ENCODE results near the gene MFRP. TPM values are rescaled to one million over a fixed set of nuclear protein-coding genes. Genes with fewer than 3 reads are reported as not detected.

The MFRP gene
- total RNA-seq, 1 donor from 2014 or later, result not detected

- H3K4me3 Mint-ChIP-seq (ENCODE audit: low read depth), result no peak overlapping the region
- H3K27me3 Mint-ChIP-seq (ENCODE audit: low read depth), result peaks cover 44% of the 10 kb centered on the region
- H3K36me3 Mint-ChIP-seq (ENCODE audit: low read depth), result peaks cover 11% of the 10 kb centered on the region
- DNase-seq (ENCODE audit: low spot score), result no peak
- no peak overlapping the region for H3K27ac Mint-ChIP-seq
- H3K9me3 Mint-ChIP-seq, result no peaks in the 10 kb centered on the region
- peaks cover 14% of the 10 kb centered on the region for H3K4me1 Mint-ChIP-seq (ENCODE audit: low read depth)
- intact Hi-C loops (cut with micrococcal nuclease), result no loop called here
These were observed 4.0 kb downstream of the MFRP start for GRCh38 chr11:119342362-119343130.

GRCh38 chr11:119342023-119342300 is 4.5 kb downstream of the MFRP start:
- no peak overlapping the region for H3K4me3 Mint-ChIP-seq (ENCODE audit: low read depth)
- H3K27ac Mint-ChIP-seq, result no peak overlapping the region
- no peaks in the 10 kb centered on the region for H3K9me3 Mint-ChIP-seq
- no peak for DNase-seq (ENCODE audit: low spot score)
- peaks cover 15% of the 10 kb centered on the region for H3K4me1 Mint-ChIP-seq (ENCODE audit: low read depth)
- peaks cover 11% of the 10 kb centered on the region for H3K36me3 Mint-ChIP-seq (ENCODE audit: low read depth)
- intact Hi-C loops (cut with micrococcal nuclease), result no loop called here
- peaks cover 40% of the 10 kb centered on the region for H3K27me3 Mint-ChIP-seq (ENCODE audit: low read depth)

GRCh38 chr11:119341222-119342022 is 5.1 kb downstream of the MFRP start:
- no peak for DNase-seq (ENCODE audit: low spot score)
- H3K9me3 Mint-ChIP-seq, result no peaks in the 10 kb centered on the region
- peaks cover 40% of the 10 kb centered on the region for H3K27me3 Mint-ChIP-seq (ENCODE audit: low read depth)
- intact Hi-C loops (cut with micrococcal nuclease), result no loop called here
- no peak overlapping the region for H3K27ac Mint-ChIP-seq
- H3K4me3 Mint-ChIP-seq (ENCODE audit: low read depth), result no peak overlapping the region
- peaks cover 12% of the 10 kb centered on the region for H3K36me3 Mint-ChIP-seq (ENCODE audit: low read depth)
- peaks cover 19% of the 10 kb centered on the region for H3K4me1 Mint-ChIP-seq (ENCODE audit: low read depth)

- no peak for DNase-seq (ENCODE audit: low spot score)
- H3K4me3 Mint-ChIP-seq (ENCODE audit: low read depth), result no peak within 1 kb of the TSS
- H3K36me3 Mint-ChIP-seq (ENCODE audit: low read depth), result peaks cover 19% of the 10 kb centered on the region
- H3K9me3 Mint-ChIP-seq, result no peaks in the 10 kb centered on the region
- H3K4me1 Mint-ChIP-seq (ENCODE audit: low read depth), result peaks cover 26% of the 10 kb centered on the region
- intact Hi-C loops (cut with micrococcal nuclease), result no loop called here
- H3K27me3 Mint-ChIP-seq (ENCODE audit: low read depth), result peaks cover 40% of the 10 kb centered on the region
- no peak within 1 kb of the TSS for H3K27ac Mint-ChIP-seq
These were observed 5.9 kb downstream of the MFRP start, which contains the start of gene C1QTNF5 for GRCh38 chr11:119340335-119341221. C1QTNF5 (minus strand) TSS chr11:119340883; CDS start chr11:119340397, 486 bp downstream.

GRCh38 chr11:119339589-119340334 is 6.7 kb downstream of the MFRP start:
- Mint-ChIP-seq H3K4me1 (ENCODE audit: low read depth) (peaks cover 33% of the 10 kb centered on the region), H3K27ac (no peak overlapping the region), H3K36me3 (ENCODE audit: low read depth) (peaks cover 19% of the 10 kb centered on the region), H3K27me3 (ENCODE audit: low read depth) (peaks cover 36% of the 10 kb centered on the region), H3K9me3 (no peaks in the 10 kb centered on the region), H3K4me3 (ENCODE audit: low read depth) (peak overlapping the region; percentile 44)
- intact Hi-C loops (cut with micrococcal nuclease), result no loop called here
- peak; percentile 45 for DNase-seq (ENCODE audit: low spot score)

- Mint-ChIP-seq H3K9me3 (no peaks in the 10 kb centered on the region), H3K27ac (no peak overlapping the region), H3K27me3 (ENCODE audit: low read depth) (peaks cover 36% of the 10 kb centered on the region), H3K4me1 (ENCODE audit: low read depth) (peaks cover 34% of the 10 kb centered on the region), H3K4me3 (ENCODE audit: low read depth) (peak overlapping the region; percentile 44), H3K36me3 (ENCODE audit: low read depth) (peaks cover 19% of the 10 kb centered on the region)
- intact Hi-C loops (cut with micrococcal nuclease), result no loop called here
- no peak for DNase-seq (ENCODE audit: low spot score)
These were observed 7.4 kb downstream of the MFRP start for GRCh38 chr11:119338965-119339588.

GRCh38 chr11:119338318-119338890 is 8.1 kb downstream of the MFRP start:
- Mint-ChIP-seq H3K27me3 (ENCODE audit: low read depth) (peaks cover 34% of the 10 kb centered on the region), H3K4me1 (ENCODE audit: low read depth) (peaks cover 38% of the 10 kb centered on the region), H3K36me3 (ENCODE audit: low read depth) (peaks cover 19% of the 10 kb centered on the region), H3K27ac (no peak overlapping the region), H3K4me3 (ENCODE audit: low read depth) (no peak overlapping the region), H3K9me3 (no peaks in the 10 kb centered on the region)
- peak; percentile 59 for DNase-seq (ENCODE audit: low spot score)
- intact Hi-C loops (cut with micrococcal nuclease), result no loop called here

GRCh38 chr11:119337581-119338317 is 8.8 kb downstream of the MFRP start:
- peaks cover 40% of the 10 kb centered on the region for H3K4me1 Mint-ChIP-seq (ENCODE audit: low read depth)
- H3K4me3 Mint-ChIP-seq (ENCODE audit: low read depth), result no peak overlapping the region
- intact Hi-C loops (cut with micrococcal nuclease), result no loop called here
- DNase-seq (ENCODE audit: low spot score), result no peak
- H3K27me3 Mint-ChIP-seq (ENCODE audit: low read depth), result peaks cover 29% of the 10 kb centered on the region
- peaks cover 19% of the 10 kb centered on the region for H3K36me3 Mint-ChIP-seq (ENCODE audit: low read depth)
- H3K9me3 Mint-ChIP-seq, result no peaks in the 10 kb centered on the region
- H3K27ac Mint-ChIP-seq, result no peak overlapping the region

- Mint-ChIP-seq H3K27ac (no peak overlapping the region), H3K4me1 (ENCODE audit: low read depth) (peaks cover 43% of the 10 kb centered on the region), H3K27me3 (ENCODE audit: low read depth) (peaks cover 23% of the 10 kb centered on the region), H3K36me3 (ENCODE audit: low read depth) (peaks cover 19% of the 10 kb centered on the region), H3K9me3 (no peaks in the 10 kb centered on the region), H3K4me3 (ENCODE audit: low read depth) (peak overlapping the region; percentile 76)
- intact Hi-C loops (cut with micrococcal nuclease), result no loop called here
- DNase-seq (ENCODE audit: low spot score), result no peak
These were observed 9.6 kb downstream of the MFRP start for GRCh38 chr11:119336744-119337469.

GRCh38 chr11:119335655-119336543 is 10.6 kb downstream of the MFRP start:
- H3K36me3 Mint-ChIP-seq (ENCODE audit: low read depth), result peaks cover 19% of the 10 kb centered on the region
- peak overlapping the region; percentile 100 for H3K4me3 Mint-ChIP-seq (ENCODE audit: low read depth)
- H3K27me3 Mint-ChIP-seq (ENCODE audit: low read depth), result peaks cover 15% of the 10 kb centered on the region
- no peaks in the 10 kb centered on the region for H3K9me3 Mint-ChIP-seq
- peaks cover 40% of the 10 kb centered on the region for H3K4me1 Mint-ChIP-seq (ENCODE audit: low read depth)
- H3K27ac Mint-ChIP-seq, result peak overlapping the region; percentile 14
- no peak for DNase-seq (ENCODE audit: low spot score)
- intact Hi-C loops (cut with micrococcal nuclease), result loop anchor here (2.0 kb wide), 1 partner anchor 15 kb away; no protein-coding TSS in a partner anchor

Measured in activated T-helper 2 cell treated with anti-CD3 and anti-CD28 coated beads, Interferon-gamma antibody, Interleukin-2, Interleukin-4, amounts not matched to agents 10 μg/mL and 5 μg/mL and 100 μg/mL, durations not matched to agents 14 hours and 24 hours and 36 hours (primary cell).